ENCODE data around the gene FCN2.

Gene FCN2

GRCh38 chr9:134838651-134839454 lies 41.8 kb upstream of the FCN2 start:
- no peak overlapping the region for H3K27ac ChIP-seq
- H3K4me3 ChIP-seq (ENCODE audit: low read depth in 1 of 2, low read length in 1 of 2): no peak overlapping the region
- H3K9me3 ChIP-seq: no peaks in the 10 kb centered on the region
- no peaks in the 10 kb centered on the region for H3K36me3 ChIP-seq
- H3K27me3 ChIP-seq: no peaks in the 10 kb centered on the region
- no peaks in the 10 kb centered on the region for H3K4me1 ChIP-seq (ENCODE audit: control insufficient read depth in 1 of 2, insufficient read depth in 1 of 2, low read depth in 1 of 2, low read length in 1 of 2)
- no peak for TF ChIP-seq CTCF (IDR thresholded peaks at IDR 0.05)

- no peak for TF ChIP-seq CTCF (IDR thresholded peaks at IDR 0.05)
- Histone ChIP-seq H3K27ac (no peak overlapping the region), H3K27me3 (no peaks in the 10 kb centered on the region), H3K9me3 (no peaks in the 10 kb centered on the region), H3K4me3 (ENCODE audit: low read depth in 1 of 2, low read length in 1 of 2) (no peak overlapping the region), H3K4me1 (ENCODE audit: control insufficient read depth in 1 of 2, insufficient read depth in 1 of 2, low read depth in 1 of 2, low read length in 1 of 2) (no peaks in the 10 kb centered on the region), H3K36me3 (no peaks in the 10 kb centered on the region)
These were observed 41.0 kb upstream of the FCN2 start for GRCh38 chr9:134839455-134840125.

DNA sequence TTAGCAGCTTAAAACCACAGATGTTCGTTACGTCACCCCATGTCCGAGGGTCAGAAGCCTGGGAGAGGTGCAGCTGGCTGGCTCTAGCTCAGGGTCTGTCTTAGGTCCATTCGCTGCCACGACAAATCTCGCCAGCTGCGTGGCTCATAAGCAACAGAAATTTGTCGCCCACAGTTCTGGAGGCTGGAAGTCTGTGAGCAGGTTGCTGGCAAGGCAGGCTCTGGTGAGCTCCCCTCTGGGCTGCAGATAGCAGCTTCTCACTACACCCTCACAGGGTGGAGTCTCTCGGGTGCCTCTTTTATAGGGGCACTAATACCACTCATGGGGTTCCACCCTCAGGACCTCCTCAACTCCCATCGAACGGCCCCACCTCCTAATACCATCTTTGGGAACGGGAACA lies 40.1 kb upstream of the FCN2 start:
- TF ChIP-seq CTCF (IDR thresholded peaks at IDR 0.05): no peak
- no peaks in the 10 kb centered on the region for H3K9me3 ChIP-seq
- no peaks in the 10 kb centered on the region for H3K4me1 ChIP-seq (ENCODE audit: control insufficient read depth in 1 of 2, insufficient read depth in 1 of 2, low read depth in 1 of 2, low read length in 1 of 2)
- H3K27me3 ChIP-seq: no peaks in the 10 kb centered on the region
- no peak overlapping the region for H3K27ac ChIP-seq
- H3K4me3 ChIP-seq (ENCODE audit: low read depth in 1 of 2, low read length in 1 of 2): no peak overlapping the region
- no peaks in the 10 kb centered on the region for H3K36me3 ChIP-seq

DNA sequence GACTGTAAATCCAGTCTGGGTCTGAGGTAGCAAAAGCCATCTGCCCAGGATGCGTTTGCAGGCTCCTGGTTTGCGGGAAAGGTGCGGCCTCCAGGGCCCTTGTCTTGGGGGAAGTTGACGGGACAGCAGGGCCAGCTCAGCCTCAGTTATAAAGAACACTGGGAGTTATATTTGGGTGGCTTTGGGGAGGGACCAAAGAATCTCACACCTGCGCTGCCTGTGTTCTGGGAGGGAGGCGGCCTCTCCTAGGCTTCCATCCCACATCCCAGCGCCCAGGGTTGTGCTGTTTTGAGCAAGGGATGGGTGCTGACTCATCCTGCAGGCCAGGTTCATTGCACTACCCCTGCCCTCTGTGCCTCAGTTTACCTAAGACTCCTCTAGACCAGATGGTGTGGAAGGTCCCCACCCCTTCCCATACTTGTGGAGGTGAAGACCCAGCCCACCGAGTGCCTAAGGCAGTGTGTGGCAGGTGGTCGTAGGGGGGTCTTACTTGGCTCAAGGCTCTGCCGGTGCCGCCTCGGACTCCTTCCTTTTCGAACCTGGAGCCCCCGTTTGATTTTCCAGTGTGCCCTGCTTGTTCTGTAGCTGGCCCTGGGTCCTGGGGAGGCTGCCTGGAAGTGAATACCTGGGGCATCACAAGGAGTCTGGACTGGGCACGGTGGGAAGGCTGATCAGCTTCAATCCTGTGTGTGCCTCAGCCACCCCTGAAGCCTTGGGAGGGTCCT lies 39.3 kb upstream of the FCN2 start:
- Histone ChIP-seq H3K27ac (no peak overlapping the region), H3K4me3 (ENCODE audit: low read depth in 1 of 2, low read length in 1 of 2) (no peak overlapping the region), H3K27me3 (no peaks in the 10 kb centered on the region), H3K4me1 (ENCODE audit: control insufficient read depth in 1 of 2, insufficient read depth in 1 of 2, low read depth in 1 of 2, low read length in 1 of 2) (no peaks in the 10 kb centered on the region), H3K9me3 (no peaks in the 10 kb centered on the region), H3K36me3 (no peaks in the 10 kb centered on the region)
- no peak for TF ChIP-seq CTCF (IDR thresholded peaks at IDR 0.05)

DNA sequence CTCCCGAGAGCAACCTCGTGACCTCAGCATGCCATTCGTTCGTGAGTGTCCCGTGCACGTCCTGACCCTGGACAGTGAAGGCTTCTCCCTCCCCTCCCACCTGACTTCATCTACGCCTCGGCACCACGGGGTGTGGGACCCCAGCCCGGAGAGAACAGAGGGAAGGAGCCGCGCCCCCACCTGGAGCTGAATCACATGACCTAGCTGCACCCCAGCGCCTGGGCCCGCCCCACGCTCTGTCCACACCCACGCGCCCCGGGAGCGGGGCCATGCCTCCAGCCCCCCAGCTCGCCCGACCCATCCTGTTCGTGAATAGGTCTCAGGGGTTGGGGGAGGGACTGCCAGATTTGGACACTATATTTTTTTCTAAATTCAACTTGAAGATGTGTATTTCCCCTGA lies 38.3 kb upstream of the FCN2 start:
- Histone ChIP-seq H3K27ac (no peak overlapping the region), H3K9me3 (no peaks in the 10 kb centered on the region), H3K27me3 (no peaks in the 10 kb centered on the region), H3K36me3 (no peaks in the 10 kb centered on the region), H3K4me3 (ENCODE audit: low read depth in 1 of 2, low read length in 1 of 2) (no peak overlapping the region), H3K4me1 (ENCODE audit: control insufficient read depth in 1 of 2, insufficient read depth in 1 of 2, low read depth in 1 of 2, low read length in 1 of 2) (no peaks in the 10 kb centered on the region)
- TF ChIP-seq CTCF (IDR thresholded peaks at IDR 0.05): no peak
